Brain pericyte (primary cell): Measurements from ENCODE around the gene ITPKC.

Experiments used
- DNase-seq: peaks from one replicate; pipeline ENCODE4 v3.0.0-alpha.2; 2012; ENCODE audit warnings: low read depth, low spot score

Gene ITPKC

DNA sequence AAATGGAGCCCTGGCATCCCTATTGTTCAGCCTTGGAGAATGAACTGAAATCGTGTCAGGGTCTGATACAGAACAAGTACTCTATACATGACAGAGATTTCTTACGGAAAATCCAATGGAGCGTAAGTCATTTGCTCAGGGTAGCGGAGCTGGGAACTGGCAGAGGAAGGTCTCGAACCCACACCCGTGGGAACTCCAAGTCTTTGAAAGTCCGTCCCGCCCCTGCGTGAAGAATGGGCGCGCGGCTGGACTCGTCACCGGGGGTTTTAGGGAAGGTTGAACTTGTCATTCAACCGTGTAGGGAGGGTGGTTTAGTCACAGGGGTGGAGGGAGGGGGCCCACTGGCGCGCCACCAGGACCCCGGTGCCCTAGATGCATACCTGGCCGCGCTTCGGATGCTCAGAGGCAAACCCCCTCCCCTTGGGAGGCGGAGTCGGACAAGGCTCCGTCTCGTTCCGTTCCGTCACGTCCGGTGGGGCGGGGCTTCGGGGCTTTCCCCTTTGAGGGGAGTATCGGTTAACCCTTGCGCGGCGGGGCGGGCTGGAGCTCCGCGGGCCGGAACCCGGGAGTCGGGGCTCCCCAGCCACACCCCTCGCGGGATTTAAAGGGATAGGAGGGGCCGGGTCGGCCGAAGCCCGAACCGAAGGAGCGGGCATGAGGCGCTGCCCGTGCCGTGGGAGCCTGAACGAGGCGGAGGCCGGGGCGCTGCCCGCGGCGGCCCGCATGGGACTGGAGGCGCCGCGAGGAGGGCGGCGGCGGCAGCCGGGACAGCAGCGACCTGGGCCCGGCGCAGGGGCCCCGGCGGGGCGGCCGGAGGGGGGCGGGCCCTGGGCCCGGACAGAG is at the start of gene ITPKC, which contains the start of gene COQ8B:
ITPKC (plus strand) TSS at position 631 of the 843 bp plus-strand sequence; CDS start at position 655, 24 bp downstream.
COQ8B (minus strand) TSS at position 405 of the 843 bp plus-strand sequence. CDS start 2,254 bp downstream, outside the sequence.
- peak; percentile 88 for DNase-seq

DNA sequence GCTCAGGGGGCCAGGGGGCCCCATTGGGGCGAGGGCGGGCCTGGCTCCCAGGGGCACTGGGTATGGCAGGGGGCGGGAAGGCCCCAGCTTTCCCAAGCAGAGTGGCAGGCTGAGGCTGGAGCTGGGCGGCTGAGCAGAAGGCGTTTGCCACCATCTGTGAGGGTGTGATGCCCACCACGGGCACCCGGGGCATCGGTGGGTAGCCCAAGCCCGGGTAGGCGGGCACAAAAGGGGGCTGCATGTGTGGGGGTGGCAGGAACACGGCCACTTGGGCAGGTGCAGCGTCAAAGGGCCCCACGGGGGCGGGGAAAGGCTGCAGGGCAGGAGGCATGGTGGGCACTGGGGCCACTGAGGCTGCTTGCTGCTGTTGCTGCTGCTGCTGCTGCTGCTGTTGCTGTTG is 49.3 kb upstream of the ITPKC start:
- no peak for DNase-seq

DNA sequence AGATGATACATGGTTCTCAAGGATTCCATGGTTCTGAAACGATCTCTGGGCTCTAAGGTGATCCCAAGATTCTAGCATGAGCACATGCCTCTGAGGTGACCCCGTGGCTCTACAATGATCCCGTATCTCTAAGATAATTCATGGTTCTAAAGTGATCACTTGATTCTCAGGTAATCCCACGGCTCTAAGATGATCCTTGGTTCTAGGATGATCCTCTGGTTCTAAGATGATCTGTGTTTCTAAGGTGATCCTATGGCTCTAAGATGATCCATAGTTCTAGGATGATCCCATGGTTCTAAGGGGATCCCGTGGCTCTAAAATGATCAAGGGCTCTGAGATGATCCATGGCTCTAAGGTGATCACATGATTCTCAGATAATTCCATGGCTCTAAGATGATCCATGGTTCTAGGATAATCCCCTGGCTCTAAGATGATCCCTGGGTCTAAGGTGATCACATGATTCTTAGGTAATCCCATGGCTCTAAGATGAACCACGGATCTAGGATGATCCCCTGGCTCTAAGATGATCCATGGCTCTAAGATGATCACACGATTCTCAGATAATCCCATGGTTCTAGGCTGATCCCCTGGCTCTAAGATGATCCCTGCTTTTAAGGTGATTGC is 47.8 kb upstream of the ITPKC start:
- no peak for DNase-seq

DNA sequence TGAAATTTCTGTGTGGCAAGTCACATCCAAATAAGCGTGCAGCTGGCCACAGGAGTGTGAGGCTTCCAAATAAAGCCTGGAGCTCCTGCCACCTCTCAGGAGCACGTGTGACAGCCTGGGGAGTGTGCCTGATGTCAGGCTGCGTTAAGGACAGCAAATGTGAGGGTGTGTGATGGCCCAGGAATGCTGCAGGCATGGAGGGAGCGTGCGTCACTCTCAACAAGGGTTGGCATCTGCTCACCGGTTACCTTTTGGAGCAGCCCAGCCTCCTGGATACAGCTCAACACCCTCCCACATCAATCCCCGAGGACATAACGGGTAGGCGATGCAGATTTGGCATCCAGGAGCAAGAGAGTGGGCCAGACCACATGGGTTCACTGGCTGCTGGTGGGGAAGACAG is 45.5 kb upstream of the ITPKC start:
- no peak for DNase-seq

DNA sequence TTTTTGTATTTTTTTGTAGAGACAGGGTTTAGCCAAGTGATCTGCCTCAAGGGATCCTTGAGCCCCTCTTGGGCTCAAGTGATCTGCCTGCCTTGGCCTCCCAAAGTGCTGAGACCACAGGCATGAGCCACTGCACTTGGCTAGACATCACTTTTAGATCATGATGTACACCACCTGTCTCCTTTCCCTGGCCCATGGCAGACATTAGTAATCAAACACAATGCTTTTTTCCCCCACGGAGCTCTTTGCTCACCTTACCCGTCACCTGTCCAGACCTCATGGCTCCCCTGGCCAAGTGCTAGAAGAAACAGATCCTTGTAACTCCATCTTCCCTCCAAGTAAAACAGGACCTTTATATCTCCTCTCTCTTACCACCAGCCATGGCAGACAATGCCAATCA is 44.9 kb upstream of the ITPKC start:
- no peak for DNase-seq

DNA sequence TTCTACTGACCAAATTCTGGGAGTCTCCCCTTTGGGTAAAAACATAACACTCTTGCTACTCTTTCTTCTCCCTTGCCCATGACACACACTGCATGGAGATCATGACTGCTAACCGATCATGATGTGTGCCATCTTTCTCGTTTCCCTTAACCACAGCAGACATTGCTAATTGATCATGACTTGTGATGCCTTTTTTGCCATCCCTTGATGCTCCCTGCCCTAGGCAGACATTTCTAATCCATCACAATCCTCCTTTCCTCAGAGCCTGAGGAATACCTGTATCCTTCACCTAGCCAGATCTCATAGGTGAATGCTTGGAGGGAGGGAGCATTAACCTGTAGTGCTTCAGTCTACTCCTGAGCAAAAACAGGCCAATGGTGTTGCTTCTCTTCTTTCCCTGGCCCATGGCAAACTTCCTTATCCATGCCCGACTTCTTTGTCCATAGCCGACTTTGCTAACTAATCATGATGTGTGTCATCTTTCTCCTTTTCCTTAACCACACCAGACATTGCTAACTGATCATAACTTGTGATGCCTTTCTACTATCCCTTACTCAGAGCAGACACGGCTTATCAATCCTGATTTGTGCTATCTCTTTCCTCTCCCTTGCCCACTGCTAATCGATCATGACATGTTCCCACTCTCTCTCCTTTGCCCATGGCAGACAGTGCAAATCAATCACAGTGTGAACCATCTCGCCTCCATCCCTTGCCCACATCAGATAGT is 44.2 kb upstream of the ITPKC start:
- DNase-seq, result no peak

DNA sequence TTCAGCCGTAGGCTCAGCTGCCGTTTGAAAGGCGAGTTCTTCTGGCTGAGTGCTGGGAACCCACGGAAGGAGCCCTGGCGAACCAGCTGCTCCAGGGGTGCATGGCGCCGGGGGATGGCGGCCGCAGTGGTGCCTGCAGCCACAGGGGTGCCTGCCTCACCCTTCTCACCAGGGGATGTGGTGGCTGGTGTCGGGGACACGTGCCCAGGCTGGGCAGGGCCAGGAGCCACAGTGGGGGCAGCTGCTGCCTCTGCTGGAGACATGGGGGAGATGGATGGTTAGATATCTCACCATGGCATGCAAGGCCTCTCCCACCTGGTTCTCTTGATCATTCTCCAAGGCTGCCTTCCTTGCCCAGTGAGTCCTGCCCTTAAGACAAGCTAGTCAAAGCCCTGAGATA is 43.5 kb upstream of the ITPKC start:
- no peak for DNase-seq

DNA sequence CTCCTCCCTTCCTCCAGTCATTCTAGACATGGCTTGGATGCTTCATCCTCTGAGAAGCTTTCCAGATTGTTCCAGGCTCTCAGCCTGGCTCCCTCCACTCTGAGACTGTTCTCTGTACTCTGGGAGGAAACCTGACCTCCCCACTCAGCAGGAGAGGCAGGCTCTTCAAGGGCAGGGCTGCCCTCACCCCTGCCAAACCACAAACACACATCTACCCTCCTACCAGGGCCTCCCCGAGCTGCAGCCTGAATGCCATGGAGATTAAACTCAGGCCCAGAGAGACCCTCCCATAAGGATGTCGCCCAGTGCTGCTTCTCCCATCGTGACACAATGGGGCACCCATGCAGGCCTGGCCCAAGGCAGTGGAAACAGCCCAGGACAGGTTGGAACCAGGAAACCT is 42.6 kb upstream of the ITPKC start:
- no peak for DNase-seq

DNA sequence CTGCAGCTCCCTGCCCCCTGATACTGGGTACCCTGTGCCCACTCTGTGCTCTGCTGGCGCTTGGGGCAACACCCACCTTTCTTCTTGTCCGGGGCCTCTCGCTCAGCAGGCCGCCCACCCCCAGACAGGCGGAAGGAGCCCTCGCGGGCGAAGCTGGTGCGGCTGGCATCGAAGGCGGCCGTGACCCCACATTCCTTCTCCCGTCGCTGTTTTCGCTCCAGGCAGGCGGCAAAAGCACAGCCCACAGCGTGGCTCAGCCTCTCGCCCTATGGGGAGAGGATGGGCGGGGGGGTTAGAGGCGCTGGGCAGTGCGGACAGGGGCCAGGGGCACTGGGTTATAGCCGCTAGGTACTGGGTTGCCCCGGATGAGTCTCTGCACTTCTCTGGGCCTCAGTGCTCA is 39.8 kb upstream of the ITPKC start:
- DNase-seq, result no peak

DNA sequence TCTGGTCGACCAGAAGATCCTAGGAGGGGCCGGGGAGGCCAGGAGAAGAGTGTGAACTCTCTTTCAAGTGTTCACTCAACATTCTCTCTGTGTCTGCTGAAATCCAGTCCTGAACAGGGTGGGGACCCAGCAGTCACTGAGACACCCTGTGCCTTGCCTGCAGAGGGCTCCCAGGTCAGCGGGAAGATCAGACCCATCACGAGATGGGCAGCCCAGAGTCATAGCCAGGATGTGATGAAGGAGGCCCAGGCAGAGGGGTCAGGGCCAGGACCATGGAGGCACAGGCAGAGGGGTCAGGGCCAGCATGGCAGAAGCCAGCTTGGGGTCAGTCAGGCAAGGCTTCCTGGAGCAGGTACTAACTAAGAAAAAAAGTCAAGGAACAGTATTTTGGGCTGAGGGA is 35.9 kb upstream of the ITPKC start:
- DNase-seq, result no peak

DNA sequence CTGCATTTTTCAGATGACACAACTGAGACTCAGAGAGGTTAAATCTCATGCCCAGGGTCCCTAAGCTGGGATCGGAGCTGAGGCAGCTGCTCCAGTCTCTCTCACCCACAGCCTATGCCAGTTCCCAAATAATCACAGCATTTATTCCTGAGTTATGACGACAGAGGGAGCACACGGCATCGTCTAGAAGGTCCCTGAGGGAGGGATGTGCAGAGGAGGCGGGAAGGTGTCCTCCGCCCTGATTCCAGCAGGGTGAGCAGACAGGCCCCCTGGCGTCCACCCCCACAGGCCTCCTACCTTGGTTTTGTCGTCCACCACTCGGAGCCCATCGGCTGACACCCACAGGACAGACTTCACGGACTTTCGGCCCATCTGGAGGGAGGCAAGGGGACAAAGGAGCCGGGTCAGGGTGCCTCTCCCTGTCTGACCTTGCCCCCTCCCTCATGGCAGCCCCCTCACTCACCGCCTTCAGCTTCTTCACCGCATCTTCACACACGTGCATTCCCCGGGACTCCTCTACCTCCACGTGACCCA is 34.4 kb upstream of the ITPKC start:
- DNase-seq, result no peak

DNA sequence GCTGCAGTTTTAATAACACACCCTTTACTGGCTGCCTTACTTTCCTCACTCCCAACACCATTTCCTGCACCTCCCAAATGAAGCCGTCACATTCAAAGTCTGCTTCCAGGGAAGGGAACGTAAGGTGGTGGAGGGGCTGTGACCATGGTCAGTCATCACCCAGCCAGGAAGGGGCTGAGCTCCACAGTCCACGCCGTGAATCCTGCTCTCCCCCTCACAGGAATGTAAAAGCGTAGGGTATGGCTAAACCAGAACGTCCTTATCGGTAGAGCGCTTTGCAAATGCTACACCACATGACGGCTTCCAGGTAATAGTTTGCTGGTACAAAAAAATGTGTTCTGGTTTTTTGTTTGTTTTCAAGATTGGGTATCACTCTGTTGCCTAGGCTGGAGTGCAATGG is 33.5 kb upstream of the ITPKC start:
- DNase-seq, result no peak

DNA sequence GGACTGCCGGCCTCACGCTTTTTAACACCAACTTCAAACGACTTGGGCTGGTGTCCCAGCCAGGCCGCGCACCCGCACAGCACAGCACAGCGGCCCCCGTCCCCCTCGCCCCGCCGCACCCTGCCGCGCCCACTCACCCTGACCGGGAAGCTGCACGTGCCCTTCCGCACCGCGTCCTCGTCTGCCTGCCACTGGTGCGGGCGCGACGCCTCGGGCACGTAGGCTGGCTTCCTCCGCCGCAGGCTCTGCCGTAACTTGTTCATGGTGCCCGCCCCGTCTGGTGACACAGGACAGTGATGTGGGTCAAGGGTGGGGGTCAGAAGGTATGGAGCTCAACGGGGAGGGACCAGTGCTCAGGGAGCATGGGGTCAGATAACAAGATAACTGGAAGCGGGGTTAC is 32.6 kb upstream of the ITPKC start:
- DNase-seq, result no peak

DNA sequence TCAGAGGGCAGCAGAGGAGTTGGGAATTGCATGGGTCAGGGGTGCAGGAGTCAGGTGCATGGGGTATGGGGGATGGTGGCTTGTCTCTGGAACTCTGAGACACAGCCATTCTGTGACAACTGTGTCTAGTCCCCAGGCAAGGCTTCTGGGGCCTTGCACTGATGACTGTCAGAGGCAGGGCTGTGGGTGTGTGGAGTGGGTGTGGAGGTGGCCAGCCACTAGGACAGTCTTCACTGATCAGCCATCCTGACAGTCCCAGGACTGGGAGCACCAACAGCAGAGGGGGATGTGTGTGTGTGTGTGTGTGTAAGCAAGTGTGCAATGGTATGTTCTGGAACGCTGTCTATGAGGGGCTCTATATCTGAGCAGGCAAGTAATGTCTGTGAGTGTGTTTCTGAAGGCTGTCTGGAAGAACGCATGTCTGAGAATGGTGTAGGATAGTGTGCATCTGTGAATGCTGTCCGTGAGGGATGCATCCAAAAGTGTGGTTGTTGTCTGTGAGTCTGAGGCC is 31.8 kb upstream of the ITPKC start:
- no peak for DNase-seq

DNA sequence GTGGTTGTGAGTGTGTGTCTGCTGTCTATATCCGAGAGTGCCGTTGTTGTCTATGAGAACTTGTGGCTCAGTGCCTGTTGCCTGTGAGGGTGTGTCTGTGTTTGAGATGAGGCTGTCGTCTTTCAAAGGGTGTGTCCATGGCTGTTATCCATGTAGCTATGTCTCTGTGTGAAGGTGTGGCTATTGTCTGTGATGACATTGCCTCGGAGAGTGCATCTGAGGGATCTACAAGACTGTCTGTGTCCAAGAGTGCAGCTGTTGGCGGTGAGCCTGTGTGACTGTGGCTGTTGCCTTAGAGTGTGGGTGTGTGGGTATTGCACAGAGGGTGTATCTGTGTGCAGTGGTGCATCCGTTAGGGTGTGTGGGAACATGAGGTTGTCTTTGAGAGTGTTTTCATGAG is 31.3 kb upstream of the ITPKC start:
- DNase-seq, result no peak

DNA sequence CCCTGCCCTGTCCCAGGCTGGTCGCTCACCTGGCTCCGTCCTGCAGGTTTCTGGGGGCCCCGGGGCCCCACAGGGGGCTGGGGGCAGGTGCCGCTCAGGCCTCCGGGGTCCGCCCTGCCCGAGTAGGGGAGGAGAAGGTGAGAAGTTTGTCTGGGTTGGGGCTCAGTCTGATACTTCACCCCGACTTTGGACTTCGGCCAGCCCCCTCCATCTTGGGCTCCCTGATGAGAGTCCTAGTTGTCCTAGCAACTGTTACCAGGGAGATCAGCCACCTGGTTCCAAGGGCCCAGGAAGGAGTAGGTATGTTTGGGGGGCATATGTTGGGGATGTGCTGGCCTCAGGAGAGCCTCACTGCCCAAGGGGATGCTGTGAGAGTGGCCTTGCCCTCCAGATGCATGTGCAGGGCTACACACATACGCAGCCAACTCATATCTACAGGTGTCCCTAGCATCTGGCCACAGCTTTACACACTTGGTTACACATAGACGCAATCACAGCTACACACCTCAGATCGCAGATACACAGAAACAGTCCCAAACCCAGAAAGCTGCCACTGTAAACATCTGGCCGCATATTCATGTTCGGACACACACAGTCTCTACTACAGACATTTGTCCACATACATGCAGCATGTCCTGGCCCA is 29.9 kb upstream of the ITPKC start:
- DNase-seq, result no peak

DNA sequence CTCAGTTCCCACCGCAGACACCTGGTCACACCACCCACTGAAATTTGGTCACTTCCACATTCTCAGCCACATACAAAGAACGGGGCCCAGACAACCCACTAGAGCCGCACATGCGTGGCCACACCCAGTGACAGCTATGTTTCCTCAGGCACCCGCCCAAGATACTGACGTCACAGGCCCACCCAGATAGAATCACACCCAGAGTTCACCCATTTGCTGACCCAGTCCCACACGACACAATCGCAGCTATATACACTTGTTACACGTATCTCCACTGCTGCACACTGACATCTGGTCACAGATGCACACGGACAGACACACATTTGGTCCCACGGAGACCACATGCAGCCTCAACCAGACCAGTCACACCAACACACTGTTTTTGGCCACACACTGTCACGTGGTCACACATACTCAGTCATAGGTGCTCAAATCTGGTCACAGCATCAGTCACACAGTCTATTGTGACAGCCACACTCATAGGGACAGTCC is 29.3 kb upstream of the ITPKC start:
- no peak for DNase-seq

DNA sequence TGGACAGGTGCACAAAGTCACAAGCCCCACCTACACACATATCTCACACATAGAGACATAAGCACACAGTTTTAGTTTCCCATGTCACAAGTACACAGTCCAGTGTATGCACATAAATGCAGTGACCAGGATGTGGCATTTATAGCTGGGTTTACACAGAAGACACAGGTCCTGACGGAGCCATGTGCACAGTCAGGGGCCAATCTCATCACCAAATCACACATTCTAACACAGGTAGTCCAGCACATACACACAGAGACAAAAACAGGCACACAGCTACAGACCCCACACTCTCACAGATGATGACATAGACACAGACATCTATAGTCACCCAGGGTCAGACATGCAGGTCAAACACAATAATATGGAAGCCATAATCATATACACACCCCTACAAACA is 28.6 kb upstream of the ITPKC start:
- DNase-seq, result no peak

DNA sequence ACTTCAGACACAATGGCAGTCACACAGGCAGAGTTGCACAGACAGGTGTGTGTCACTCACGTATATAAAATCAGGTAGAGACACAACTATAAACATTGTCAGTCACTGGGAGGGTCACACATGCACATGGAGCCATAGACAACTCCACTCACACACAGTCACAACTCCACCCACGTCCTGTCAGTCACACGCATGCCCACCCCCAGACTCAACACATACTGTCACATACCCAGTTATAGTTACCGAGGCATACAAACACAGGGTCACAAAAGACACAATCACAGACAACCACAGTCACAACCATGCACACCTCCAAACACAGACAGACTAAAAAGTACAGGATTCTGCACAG is 27.9 kb upstream of the ITPKC start:
- no peak for DNase-seq

DNA sequence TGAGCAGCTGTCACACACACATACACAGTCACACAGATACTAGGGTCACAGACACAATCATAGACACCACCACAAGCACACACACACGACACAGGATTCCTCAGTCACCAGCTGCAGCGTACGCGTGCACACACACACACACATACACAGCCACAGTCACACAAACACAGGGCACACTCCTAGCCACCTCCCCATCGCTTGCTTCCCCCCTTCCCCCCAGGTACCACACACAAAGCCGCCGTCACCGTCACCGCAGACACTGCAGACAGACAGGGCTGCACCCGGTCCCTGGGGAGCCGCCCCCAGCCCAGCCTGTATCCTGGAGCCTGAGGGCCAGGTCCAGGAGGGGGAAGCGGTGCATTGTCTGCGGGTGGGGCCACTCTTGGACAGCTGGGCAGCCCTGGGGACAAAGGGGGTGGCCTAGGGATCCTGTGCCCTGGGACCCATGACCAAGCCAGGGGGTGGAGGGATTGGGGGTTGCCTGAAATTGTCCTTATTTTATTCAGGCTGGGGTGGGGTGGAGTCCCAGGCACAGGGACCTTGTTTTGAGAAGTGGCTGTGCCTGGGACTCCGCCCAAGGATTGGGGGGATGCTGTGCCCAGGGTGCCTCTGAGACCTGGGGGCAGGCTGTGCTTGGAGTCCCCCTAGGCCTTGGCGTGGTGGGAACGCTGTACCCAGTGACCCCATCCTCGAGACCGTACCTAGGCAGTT is 27.4 kb upstream of the ITPKC start:
- DNase-seq, result no peak
